A673 (cell line): ENCODE data around the gene OSGIN1. TPM values are rescaled to one million over a fixed set of nuclear protein-coding genes. Genes with fewer than 3 reads are reported as not detected.

Experiments used
- BruUV-seq: library from RNA; stranded (reverse); fragments of 400-500 nt; replicated peaks from 2 replicates; lab custom pipeline; 2021; lab: Mats Ljungman, UMichigan
- CTCF ChIA-PET: fragments of 300-600 bp; sonication (Branson Sonifier 250); formaldehyde crosslinking; loops from one replicate; lab custom pipeline; 2022; ENCODE audit warnings: antibody characterized with exemption; lab: Charles Lee
- POLR2A ChIA-PET: fragments of 300-600 bp; sonication (Branson Sonifier 250); formaldehyde crosslinking; loops from one replicate; lab custom pipeline; 2022; ENCODE audit warnings: antibody characterized with exemption; ENCODE audit not compliant: low non-redundant PET; lab: Charles Lee
- DNase-seq: peaks from one replicate; pipeline ENCODE4 v3.0.0-alpha.2; 2015; ENCODE audit warnings: low spot score
- H3K27ac ChIP-seq: fragments of 200-600 bp; sonication (generic); 2 replicates; pipeline ENCODE4 v1.5.1; 2016; ENCODE audit warnings: mixed run types, low read depth, mild to moderate bottlenecking, mixed read lengths, antibody characterized with exemption, low read length; ENCODE audit not compliant: poor library complexity, severe bottlenecking
- H3K27me3 ChIP-seq: fragments of 200-600 bp; sonication (generic); replicated peaks from 2 replicates; pipeline ENCODE4 v1.6.1; 2017; ENCODE audit warnings: mixed run types, low read depth, mild to moderate bottlenecking, mixed read lengths, antibody characterized with exemption, low read length; ENCODE audit not compliant: insufficient read depth, poor library complexity
- H3K36me3 ChIP-seq: fragments of 200-600 bp; sonication (generic); 2 replicates; pipeline ENCODE4 v1.6.1; 2016; ENCODE audit warnings: mixed run types, mild to moderate bottlenecking, mixed read lengths, antibody characterized with exemption, low read length; ENCODE audit not compliant: insufficient read depth, poor library complexity, severe bottlenecking
- H3K4me1 ChIP-seq: fragments of 200-600 bp; sonication (generic); 2 replicates; pipeline ENCODE4 v1.6.1; 2017; ENCODE audit warnings: mixed run types, mild to moderate bottlenecking, mixed read lengths, antibody characterized with exemption, low read length; ENCODE audit not compliant: insufficient read depth, poor library complexity, severe bottlenecking
- H3K4me3 ChIP-seq: fragments of 200-600 bp; sonication (generic); 2 replicates; pipeline ENCODE4 v1.5.1; 2016; ENCODE audit warnings: low read depth, mixed run types, mild to moderate bottlenecking, mixed read lengths, low read length; ENCODE audit not compliant: poor library complexity, severe bottlenecking
- H3K9me3 ChIP-seq: fragments of 200-600 bp; sonication (generic); 2 replicates; pipeline ENCODE4 v1.6.1; 2016; ENCODE audit warnings: mixed run types, low read depth, mild to moderate bottlenecking, mixed read lengths, antibody characterized with exemption, low read length; ENCODE audit not compliant: poor library complexity, severe bottlenecking
- EZH2 ChIP-seq: fragments of 200-600 bp; sonication (generic); IDR thresholded peaks from 2 replicates; pipeline ENCODE4 v1.6.1; 2017; ENCODE audit warnings: borderline replicate concordance, low read depth, mild to moderate bottlenecking, mixed read lengths, antibody characterized with exemption, low read length; ENCODE audit not compliant: poor library complexity, severe bottlenecking
- intact Hi-C: fragments of 100-400 bp; cut with micrococcal nuclease; formaldehyde crosslinking; loops from one replicate; pipeline ENCODE4 v1.10.0; 2022; ENCODE audit not compliant: unreplicated experiment
- total RNA-seq: library from RNA; stranded (reverse); gene quantifications from 2 replicates; pipeline ENCODE4 v1.2.3, GENCODE V29; 2021
- TF ChIP-seq, protein P1 (sequence below): fragments of 300-800, 200-600 bp; sonication (generic); conservative IDR thresholded peaks from 2 replicates; pipeline ENCODE4 v1.5.1; 2017; ENCODE audit warnings: low read depth, mild to moderate bottlenecking, antibody characterized with exemption, low read length, moderate library complexity, mixed read lengths

Gene OSGIN1
- total RNA-seq, 1 experiment from 2014 or later, result 2.4 TPM

DNA sequence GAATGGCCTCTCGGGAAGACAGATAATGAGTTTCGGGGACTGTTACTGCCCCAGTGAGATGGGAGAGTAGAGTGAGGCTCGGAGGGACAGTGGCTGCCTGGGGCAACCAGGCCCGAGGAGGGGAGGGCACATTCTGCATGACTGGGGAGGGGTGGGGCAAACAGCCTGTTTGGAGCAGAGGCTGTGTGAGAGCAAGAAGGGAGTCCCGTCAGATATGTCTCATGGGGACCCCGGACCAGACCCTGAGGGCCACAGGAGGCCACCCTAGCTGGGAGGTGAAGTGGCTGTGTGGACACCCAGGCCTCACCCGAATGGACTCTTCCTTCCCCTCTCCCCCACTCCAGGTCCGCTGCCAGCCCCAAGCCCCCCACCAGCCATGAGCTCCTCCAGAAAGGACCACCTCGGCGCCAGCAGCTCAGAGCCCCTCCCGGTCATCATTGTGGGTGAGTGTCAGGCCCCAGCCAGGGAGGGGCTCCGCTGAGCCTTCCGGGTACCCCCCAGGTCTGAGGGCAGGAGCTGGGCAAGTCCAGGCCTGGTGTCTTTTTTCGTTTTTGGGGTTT is 4.3 kb downstream of the OSGIN1 start:
- Histone ChIP-seq H3K36me3 (no peaks in the 10 kb centered on the region), H3K27me3 (no peaks in the 10 kb centered on the region), H3K4me3 (no peak overlapping the region), H3K9me3 (no peaks in the 10 kb centered on the region), H3K4me1 (peaks cover 22% of the 10 kb centered on the region), H3K27ac (no peak overlapping the region)
- POLR2A ChIA-PET, result no interaction called here
- intact Hi-C loops, result loop anchor here (5.0 kb wide), 1 partner anchor 550 kb away; no protein-coding TSS in a partner anchor
- no TSS peak for BruUV-seq
- CTCF ChIA-PET, result interaction anchor here (0.5 to 1.4 kb wide), 5 partner anchors 71 to 549 kb away, joined by 3 to 11 read pairs (median 7); no protein-coding TSS in a partner anchor
- no peak for DNase-seq
- TF ChIP-seq, protein P1, sequence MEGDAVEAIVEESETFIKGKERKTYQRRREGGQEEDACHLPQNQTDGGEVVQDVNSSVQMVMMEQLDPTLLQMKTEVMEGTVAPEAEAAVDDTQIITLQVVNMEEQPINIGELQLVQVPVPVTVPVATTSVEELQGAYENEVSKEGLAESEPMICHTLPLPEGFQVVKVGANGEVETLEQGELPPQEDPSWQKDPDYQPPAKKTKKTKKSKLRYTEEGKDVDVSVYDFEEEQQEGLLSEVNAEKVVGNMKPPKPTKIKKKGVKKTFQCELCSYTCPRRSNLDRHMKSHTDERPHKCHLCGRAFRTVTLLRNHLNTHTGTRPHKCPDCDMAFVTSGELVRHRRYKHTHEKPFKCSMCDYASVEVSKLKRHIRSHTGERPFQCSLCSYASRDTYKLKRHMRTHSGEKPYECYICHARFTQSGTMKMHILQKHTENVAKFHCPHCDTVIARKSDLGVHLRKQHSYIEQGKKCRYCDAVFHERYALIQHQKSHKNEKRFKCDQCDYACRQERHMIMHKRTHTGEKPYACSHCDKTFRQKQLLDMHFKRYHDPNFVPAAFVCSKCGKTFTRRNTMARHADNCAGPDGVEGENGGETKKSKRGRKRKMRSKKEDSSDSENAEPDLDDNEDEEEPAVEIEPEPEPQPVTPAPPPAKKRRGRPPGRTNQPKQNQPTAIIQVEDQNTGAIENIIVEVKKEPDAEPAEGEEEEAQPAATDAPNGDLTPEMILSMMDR, result no peak
- no peak for TF ChIP-seq EZH2

DNA sequence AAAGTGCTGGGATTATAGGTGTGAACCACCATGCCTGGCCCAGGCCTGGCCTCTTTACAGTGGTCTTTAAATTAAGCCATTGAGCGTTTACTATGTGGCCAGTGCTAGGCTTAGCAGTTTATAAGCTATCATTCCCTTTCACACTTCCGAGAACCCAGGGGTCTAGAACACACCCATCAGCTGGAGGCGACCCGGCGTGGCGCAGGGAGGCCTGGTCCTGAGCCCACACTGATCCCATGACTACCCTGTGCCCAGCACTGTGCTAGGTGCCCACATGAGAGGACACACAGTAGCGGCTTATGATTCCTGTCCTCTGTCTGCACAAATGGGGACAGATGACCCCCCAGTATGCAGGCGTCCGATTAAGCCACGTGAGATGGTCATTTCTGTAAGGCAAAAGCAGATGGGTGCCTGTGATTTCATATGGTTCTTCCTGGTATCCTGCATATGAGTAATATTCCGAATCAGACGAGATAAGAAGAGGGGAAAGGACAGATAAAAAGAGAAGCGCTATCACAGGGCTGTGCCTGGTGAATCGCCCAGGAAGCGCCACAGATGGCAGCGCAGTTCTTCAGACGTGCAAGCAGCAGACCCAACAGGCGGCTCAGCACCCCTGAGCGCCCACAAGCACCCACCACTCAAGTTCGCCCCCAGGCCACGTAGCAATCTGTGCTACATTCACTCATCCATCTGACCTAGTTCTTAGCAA is 5.3 kb downstream of the OSGIN1 start:
- ChIA-PET POLR2A (no interaction called here), CTCF (interaction anchor here (0.6 kb wide), 2 partner anchors 70 to 107 kb away, joined by 3 to 9 read pairs; no protein-coding TSS in a partner anchor)
- no peak for DNase-seq
- Histone ChIP-seq H3K27ac (no peak overlapping the region), H3K9me3 (no peaks in the 10 kb centered on the region), H3K4me1 (peaks cover 13% of the 10 kb centered on the region), H3K4me3 (no peak overlapping the region), H3K36me3 (no peaks in the 10 kb centered on the region), H3K27me3 (no peaks in the 10 kb centered on the region)
- no TSS peak for BruUV-seq
- intact Hi-C loops, result loop anchor here (5.0 kb wide), 1 partner anchor 549 kb away; no protein-coding TSS in a partner anchor
- no peak for TF ChIP-seq EZH2
- TF ChIP-seq, protein P1, result no peak

DNA sequence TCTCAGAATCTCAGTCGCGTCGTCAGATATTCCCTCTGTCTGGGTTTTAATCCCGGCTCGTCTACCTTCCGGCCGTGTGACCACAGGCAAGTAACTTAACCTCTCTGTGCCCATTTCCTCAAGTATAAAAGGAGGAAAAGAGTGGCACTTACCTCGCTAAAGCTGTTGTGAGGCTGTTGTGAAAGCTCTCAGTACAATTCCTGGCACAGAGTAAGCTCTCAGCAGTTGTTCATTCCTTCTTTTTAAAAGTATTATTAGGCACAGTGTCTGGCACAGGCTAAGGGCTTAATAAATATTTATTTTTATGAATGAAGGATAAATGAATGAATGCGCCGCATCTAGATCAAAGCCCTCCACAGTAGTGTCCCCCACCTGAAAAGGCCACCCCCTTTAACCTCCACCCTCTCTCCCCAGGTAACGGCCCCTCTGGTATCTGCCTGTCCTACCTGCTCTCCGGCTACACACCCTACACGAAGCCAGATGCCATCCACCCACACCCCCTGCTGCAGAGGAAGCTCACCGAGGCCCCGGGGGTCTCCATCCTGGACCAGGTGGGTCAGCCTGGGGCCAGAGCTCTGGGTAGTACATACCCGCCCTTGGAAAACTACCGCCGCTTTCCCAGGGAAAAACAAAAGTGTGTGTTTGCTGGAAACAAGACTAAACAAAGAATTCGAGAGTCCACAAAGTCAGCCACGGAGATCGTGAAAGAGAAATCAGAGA is 6.0 kb downstream of the OSGIN1 start:
- no peak overlapping the region for H3K4me3 ChIP-seq
- no peaks in the 10 kb centered on the region for H3K9me3 ChIP-seq
- TF ChIP-seq EZH2, result no peak
- TF ChIP-seq, protein P1, result no peak
- no peaks in the 10 kb centered on the region for H3K27me3 ChIP-seq
- intact Hi-C loops, result loop anchor here (5.0 kb wide), 1 partner anchor 548 kb away; no protein-coding TSS in a partner anchor
- no TSS peak for BruUV-seq
- no peak for DNase-seq
- ChIA-PET POLR2A (no interaction called here), CTCF (no interaction called here)
- no peaks in the 10 kb centered on the region for H3K36me3 ChIP-seq
- no peak overlapping the region for H3K27ac ChIP-seq
- H3K4me1 ChIP-seq, result peaks cover 6% of the 10 kb centered on the region
